Central memory CD8-positive, alpha-beta T cell (primary cell): Measurements from ENCODE around the gene GHSR.

Experiments
- ATAC-seq: fragments of 150-1000 bp; cut with Tn5 transposase; replicated peaks from 2 replicates; pipeline ENCODE4 v1.10.0; 2022; ENCODE audit warnings: mild to moderate bottlenecking, moderate FRiP score, moderate number of reproducible peaks; ENCODE audit not compliant: poor library complexity, severe bottlenecking; ENCODE audit errors: extremely low read depth
- DNase-seq, 2 donors: peaks; one replicate each; pipeline ENCODE4 v3.0.0; 2021; ENCODE audit warnings: low spot score in 2 of 2
- H3K27ac Mint-ChIP-seq: one replicate; pipeline ENCODE4 v1.8.0; 2022; ENCODE audit warnings: low read depth, mild to moderate bottlenecking, moderate library complexity, mixed read lengths
- H3K27me3 Mint-ChIP-seq: one replicate; pipeline ENCODE4 v1.8.0; 2022; ENCODE audit warnings: mixed read lengths
- H3K36me3 Mint-ChIP-seq: one replicate; pipeline ENCODE4 v1.8.0; 2022; ENCODE audit warnings: mild to moderate bottlenecking, moderate library complexity, mixed read lengths; ENCODE audit not compliant: insufficient read depth
- H3K4me1 Mint-ChIP-seq: one replicate; pipeline ENCODE4 v1.8.0; 2022; ENCODE audit warnings: mixed read lengths
- H3K4me3 Mint-ChIP-seq: one replicate; pipeline ENCODE4 v1.8.0; 2022; ENCODE audit warnings: mild to moderate bottlenecking, moderate library complexity, mixed read lengths
- H3K9me3 Mint-ChIP-seq: one replicate; pipeline ENCODE4 v1.8.0; 2022; ENCODE audit warnings: mixed read lengths

Gene GHSR

DNA sequence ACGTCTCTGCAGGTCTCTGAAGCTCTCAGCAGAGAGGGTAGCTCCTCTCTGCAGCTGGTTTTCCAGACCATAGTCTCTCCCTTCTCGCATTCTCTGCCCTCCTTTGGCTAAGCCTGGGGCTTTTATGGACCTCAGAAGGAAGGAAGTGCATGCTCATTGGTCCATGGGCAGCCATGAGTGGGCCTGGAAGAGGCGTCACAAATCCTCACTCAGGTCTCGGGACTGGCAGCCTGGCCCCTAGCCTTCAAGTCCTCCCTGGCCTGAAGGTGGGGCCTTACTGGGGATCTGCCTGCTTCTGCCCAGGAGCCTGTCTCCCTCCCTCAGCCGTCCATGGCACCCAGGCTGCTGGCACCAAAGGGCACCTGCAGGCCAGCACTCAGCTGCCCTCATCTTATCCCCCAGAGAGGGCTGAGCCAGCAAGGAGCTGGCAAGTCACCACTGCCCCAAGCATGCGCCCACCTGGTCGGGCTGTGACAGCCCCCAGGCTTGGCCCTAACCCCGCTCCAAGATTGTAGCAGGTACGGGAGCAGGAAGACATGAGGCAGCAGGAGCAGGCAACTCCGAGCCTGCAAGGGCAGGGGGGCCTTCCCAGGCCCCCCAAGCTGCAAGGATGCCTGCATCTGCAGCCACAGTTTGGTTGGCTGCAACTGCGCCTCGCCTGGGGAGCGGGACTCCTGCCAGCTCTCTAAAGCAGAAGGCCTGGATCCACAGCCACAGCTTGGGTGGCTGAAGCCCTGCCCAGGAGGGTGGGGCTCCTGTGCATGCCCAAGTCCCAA is 37.4 kb downstream of the GHSR start:
- no peak for ATAC-seq
- H3K27ac Mint-ChIP-seq, result no peak overlapping the region
- peaks cover 15% of the 10 kb centered on the region for H3K27me3 Mint-ChIP-seq
- H3K4me1 Mint-ChIP-seq, result no peaks in the 10 kb centered on the region
- DNase-seq, result no peak
- H3K36me3 Mint-ChIP-seq, result no peaks in the 10 kb centered on the region
- no peak overlapping the region for H3K4me3 Mint-ChIP-seq
- peaks cover 8% of the 10 kb centered on the region for H3K9me3 Mint-ChIP-seq

DNA sequence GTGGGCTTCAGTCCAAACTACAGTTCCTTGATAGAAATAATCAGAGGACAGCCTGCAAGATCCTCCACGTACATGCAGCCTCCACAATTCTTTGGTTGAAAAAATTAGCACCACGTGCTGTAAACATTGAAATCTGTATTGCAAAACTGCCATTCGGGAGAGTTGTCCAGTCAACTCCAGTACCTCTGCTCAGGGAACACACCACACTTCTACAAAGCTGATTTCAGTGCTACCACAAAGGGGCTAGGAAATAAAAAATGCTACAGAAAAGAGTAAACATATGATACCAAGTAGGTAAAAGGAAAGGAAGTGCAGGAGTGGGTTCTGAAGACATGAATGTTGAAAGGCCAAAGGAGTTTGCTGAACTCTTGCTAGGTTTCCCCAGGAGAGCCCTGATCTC is 40.4 kb downstream of the GHSR start:
- ATAC-seq (no peak), DNase-seq (no peak)
- H3K4me3 Mint-ChIP-seq, result no peak overlapping the region

DNA sequence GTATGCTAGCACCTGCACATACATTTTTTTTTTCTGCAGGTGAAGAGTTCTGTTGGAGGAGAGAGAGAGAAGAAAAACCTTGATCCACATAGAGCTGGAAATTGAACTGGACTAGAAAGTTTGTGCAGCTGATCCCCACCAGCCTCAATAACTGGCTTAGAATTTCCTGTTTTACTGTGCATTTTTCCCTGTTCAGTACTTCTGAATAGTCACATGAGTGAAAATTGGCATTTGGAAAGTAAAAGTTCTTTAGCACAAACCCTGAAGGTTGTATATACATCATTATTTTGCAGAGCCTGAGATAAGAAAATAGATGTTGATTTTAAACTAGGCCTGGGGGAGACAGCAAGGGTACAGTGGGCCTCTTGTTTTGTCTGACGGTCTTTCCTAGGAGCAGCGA is 42.3 kb downstream of the GHSR start:
- no peak overlapping the region for H3K4me3 Mint-ChIP-seq
- peaks cover 5% of the 10 kb centered on the region for H3K9me3 Mint-ChIP-seq
- H3K4me1 Mint-ChIP-seq, result no peaks in the 10 kb centered on the region
- no peak overlapping the region for H3K27ac Mint-ChIP-seq
- H3K36me3 Mint-ChIP-seq, result peaks cover 5% of the 10 kb centered on the region
- H3K27me3 Mint-ChIP-seq, result no peaks in the 10 kb centered on the region
- DNase-seq, result no peak
- no peak for ATAC-seq

More for the DNA sequence above, 40.4 kb downstream of the GHSR start:
- Mint-ChIP-seq H3K9me3 (peaks cover 8% of the 10 kb centered on the region), H3K36me3 (no peaks in the 10 kb centered on the region), H3K27ac (no peak overlapping the region), H3K27me3 (no peaks in the 10 kb centered on the region), H3K4me1 (no peaks in the 10 kb centered on the region)

DNA sequence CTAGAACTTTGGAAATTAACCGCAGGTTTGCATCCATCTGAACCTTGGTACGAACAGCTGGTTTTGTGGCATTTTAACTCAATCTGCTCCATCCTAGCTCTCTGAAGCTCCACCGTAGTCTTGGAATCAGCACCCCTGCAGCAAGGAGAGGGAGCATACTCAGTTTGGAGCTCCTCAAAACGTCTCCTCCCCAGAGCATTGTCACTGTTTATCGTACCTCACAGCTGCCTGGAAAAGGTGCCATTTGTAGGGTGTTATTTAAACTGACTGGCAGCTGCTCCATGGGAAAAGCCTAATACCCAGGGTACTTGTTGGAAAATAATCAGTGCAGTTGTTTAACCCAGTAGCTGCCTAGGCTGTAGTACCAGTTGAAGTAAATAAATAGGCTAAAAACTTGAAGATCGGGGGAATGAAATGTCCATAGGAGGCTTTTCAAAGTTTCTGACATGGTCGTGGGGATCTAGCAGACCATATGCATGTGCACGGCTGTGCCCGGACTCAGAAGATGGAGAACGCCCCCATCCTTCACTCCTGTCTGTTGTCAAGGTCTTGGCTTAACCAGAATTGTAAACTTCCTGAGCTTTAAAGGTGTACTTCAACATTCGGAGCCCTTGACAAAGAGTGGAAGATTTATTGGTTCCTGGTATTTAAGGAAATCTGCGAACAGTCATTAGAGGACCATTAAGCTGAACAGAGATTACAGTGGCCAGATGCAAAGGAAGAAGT is 43.9 kb downstream of the GHSR start:
- H3K36me3 Mint-ChIP-seq, result peaks cover 5% of the 10 kb centered on the region
- DNase-seq (no peak), ATAC-seq (no peak)
- H3K27ac Mint-ChIP-seq, result no peak overlapping the region
- no peaks in the 10 kb centered on the region for H3K4me1 Mint-ChIP-seq
- no peak overlapping the region for H3K4me3 Mint-ChIP-seq
- no peaks in the 10 kb centered on the region for H3K27me3 Mint-ChIP-seq
- H3K9me3 Mint-ChIP-seq, result peaks cover 5% of the 10 kb centered on the region

DNA sequence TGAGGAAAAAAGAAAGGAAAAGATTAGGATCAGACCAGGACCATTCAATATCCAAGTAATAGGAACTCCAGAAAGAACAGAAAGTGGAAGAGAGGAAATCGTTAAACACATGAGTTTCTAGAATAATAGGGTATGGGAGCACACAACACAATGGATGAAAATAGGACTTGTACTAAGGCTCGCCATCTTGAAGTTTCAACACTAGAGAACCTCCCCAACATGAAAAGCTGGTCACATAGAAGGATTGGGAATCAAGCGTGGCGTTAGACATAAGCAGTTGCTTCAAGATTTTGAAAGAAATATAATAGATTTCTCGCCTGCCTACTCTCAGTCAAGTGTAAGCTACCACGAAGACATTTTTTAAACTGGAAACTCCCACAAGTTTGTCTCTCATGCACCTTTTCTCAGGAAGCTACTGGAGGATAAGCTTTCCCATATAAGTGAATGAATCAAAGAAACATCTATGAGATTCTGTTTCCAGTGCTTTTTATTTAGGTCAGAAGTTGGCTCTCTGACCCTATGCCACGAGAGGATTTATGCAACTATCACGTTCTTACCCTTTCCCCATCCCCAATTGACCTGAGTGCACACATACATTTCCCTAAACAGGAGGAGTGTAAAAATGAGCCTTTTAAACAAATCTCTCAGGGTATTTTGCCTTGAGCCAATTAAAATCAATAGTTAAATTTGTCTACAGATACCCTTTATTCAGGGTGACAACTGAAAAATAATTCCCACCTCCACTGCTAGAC is 45.2 kb downstream of the GHSR start:
- H3K27me3 Mint-ChIP-seq, result no peaks in the 10 kb centered on the region
- H3K4me3 Mint-ChIP-seq, result no peak overlapping the region
- no peak for DNase-seq
- no peak for ATAC-seq
- H3K9me3 Mint-ChIP-seq, result peaks cover 5% of the 10 kb centered on the region
- peaks cover 5% of the 10 kb centered on the region for H3K36me3 Mint-ChIP-seq
- no peak overlapping the region for H3K27ac Mint-ChIP-seq
- H3K4me1 Mint-ChIP-seq, result no peaks in the 10 kb centered on the region

DNA sequence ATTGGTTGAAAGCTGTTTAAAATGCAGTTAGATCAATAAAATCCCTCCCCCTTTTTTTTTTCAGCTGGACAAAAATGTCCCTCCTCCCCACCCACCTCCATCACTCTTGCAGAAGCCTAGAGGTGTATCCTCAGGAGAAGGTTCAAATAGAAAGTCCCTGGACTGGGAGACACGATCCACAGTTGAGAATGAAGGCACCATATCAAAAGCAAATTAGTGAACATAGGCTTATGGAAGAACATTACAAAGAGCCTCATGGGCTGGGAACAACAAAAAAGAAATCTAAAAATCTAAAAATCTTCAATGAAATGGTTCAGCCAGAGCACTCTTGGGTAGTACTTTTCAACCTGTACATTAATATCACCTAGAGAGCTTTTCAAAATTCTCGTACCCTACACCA is 46.2 kb downstream of the GHSR start:
- H3K9me3 Mint-ChIP-seq, result peaks cover 5% of the 10 kb centered on the region
- no peak overlapping the region for H3K27ac Mint-ChIP-seq
- no peak overlapping the region for H3K4me3 Mint-ChIP-seq
- DNase-seq, result no peak
- peaks cover 5% of the 10 kb centered on the region for H3K36me3 Mint-ChIP-seq
- no peak for ATAC-seq
- no peaks in the 10 kb centered on the region for H3K4me1 Mint-ChIP-seq
- no peaks in the 10 kb centered on the region for H3K27me3 Mint-ChIP-seq

DNA sequence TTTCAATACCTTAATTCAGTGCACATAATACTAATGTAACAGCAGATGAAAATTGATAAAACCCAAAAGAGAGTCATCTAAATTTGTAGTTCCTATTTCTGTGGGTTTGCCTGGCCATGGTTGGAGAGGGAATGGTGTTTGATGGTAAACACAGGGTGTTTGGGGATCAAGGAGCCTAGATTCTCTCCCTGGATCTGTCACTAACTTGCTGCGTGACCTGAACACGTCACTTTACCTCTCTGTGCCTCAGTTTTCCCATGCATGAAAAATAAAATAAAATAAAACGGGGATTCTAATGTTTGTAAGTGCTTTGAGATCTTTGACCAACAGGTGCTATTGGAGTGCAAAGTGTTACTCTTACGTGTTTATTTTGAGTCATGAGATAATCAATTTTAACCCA is 49.8 kb downstream of the GHSR start:
- no peak overlapping the region for H3K4me3 Mint-ChIP-seq
- no peaks in the 10 kb centered on the region for H3K27me3 Mint-ChIP-seq
- H3K9me3 Mint-ChIP-seq, result peaks cover 5% of the 10 kb centered on the region
- no peak for DNase-seq
- H3K27ac Mint-ChIP-seq, result no peak overlapping the region
- peaks cover 7% of the 10 kb centered on the region for H3K36me3 Mint-ChIP-seq
- H3K4me1 Mint-ChIP-seq, result no peaks in the 10 kb centered on the region
- no peak for ATAC-seq

DNA sequence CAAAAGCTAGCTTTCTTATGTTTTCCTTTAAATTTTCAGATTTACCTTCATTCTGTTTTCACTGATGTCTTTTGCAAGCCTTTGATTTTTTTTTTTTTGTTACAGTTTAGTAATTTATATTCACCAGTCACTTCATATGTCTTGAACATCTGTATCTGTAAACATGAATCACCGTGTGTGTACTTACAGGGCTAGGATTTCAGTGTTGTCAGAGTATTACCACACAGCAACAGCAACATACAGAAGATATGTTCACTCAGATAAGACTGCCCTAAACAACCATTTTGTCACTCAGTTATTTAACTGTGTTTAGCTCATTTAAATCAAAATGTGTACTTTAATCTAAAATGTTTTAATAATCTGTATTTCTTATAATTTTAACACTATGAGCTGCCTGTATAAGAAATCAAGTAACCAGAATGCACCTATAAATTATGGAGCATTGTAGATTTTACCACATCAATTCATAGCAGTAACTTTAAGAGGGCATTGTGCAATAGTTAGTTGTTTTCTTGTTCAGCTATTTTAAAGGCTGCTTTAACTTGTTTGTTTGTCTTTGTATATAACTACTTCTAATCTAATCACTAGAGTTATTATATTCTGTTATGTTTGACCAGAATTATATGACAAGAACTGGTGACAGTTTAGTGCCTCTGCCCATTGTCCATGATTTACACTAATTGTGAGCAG is 50.4 kb downstream of the GHSR start:
- ATAC-seq, result no peak
- Mint-ChIP-seq H3K36me3 (peaks cover 7% of the 10 kb centered on the region), H3K27ac (no peak overlapping the region), H3K4me1 (no peaks in the 10 kb centered on the region), H3K9me3 (peaks cover 4% of the 10 kb centered on the region), H3K4me3 (no peak overlapping the region), H3K27me3 (no peaks in the 10 kb centered on the region)
- DNase-seq, result no peak

DNA sequence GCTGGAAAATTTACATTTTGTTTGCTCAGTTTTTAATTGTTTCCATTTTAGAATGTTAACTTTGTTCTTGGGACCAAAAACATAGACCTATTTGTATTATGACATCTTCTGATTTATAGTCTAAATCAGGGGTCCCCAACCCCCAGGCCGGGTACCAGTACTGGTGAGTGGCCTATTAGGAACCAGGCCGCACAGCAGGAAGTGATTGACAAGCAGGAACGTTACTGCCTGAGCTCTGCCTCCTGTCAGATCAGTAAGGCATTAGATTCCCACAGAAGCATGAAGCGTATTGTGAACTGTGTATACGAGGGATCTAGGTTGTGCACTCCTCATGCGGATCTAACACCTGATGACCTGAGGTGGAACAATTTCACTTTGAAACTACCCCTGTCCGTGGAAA is 51.9 kb downstream of the GHSR start:
- Mint-ChIP-seq H3K4me3 (no peak overlapping the region), H3K27me3 (no peaks in the 10 kb centered on the region), H3K4me1 (no peaks in the 10 kb centered on the region), H3K36me3 (peaks cover 5% of the 10 kb centered on the region), H3K27ac (no peak overlapping the region), H3K9me3 (no peaks in the 10 kb centered on the region)
- no peak for ATAC-seq
- no peak for DNase-seq

DNA sequence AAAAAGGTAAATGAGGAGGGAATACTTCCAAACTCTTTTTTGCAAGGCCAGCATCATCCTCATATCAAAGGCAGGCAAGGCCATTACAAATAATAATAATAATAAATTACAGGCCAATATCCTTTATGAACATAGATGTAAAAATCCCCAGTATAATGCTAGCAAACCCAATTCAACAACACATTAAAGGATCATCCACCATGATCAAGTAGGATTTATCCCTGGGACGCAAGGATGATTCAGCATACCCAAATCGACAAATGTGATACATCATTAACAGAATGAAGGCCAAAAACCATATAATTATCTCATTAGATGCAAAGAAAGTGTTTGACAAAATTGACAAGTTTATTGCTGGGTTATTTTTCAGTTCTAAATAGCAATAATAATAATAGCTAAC is 53.6 kb downstream of the GHSR start:
- Mint-ChIP-seq H3K27ac (no peak overlapping the region), H3K4me1 (peaks cover 5% of the 10 kb centered on the region), H3K27me3 (no peaks in the 10 kb centered on the region), H3K36me3 (peaks cover 4% of the 10 kb centered on the region), H3K9me3 (no peaks in the 10 kb centered on the region), H3K4me3 (no peak overlapping the region)
- DNase-seq, result no peak
- no peak for ATAC-seq
